DND-41 (cell line): Measurements from ENCODE around the gene ZDBF2.

Experiments
- CTCF ChIP-seq: IDR thresholded peaks from 2 replicates; pipeline ENCODE4 v1.5.1; 2012; ENCODE audit warnings: borderline replicate concordance, low read length, moderate library complexity, mild to moderate bottlenecking; ENCODE audit not compliant: poor library complexity, severe bottlenecking; ENCODE audit errors: extremely low read depth
- EZH2 ChIP-seq: IDR thresholded peaks from 3 replicates; pipeline ENCODE4 v1.6.1; 2012; ENCODE audit warnings: borderline replicate concordance, low read depth, mild to moderate bottlenecking, moderate library complexity, low read length, inconsistent platforms; ENCODE audit not compliant: severe bottlenecking

- no peak for TF ChIP-seq CTCF
- no peak for TF ChIP-seq EZH2
Measured at GRCh38 chr2:206316141-206316540, 41.7 kb downstream of the ZDBF2 start.
